Measurements from ENCODE around the gene CPED1. TPM values are rescaled to one million over a fixed set of nuclear protein-coding genes. Genes with fewer than 3 reads are reported as not detected.

CPED1 gene
- total RNA-seq, 1 donor from 2014 or later: 27.3 TPM

DNA sequence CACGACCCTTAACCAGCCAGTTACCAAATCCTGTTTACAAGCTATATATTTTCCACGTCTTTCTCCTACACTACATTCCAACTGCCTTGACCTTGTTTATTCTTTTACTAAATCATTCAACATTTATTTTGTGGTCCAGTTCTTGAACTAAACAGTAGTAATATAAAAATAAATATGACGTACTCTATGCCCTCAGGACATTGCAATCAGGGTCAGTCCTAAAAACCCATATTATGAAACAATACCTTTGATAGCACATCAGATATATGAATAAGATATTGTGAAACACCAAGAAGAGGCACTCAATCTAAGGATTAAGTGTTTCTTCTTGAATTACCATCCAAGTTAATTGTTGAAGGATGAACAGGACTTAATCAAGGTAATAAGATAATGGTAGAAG is 287.8 kb downstream of the CPED1 start:
- H3K36me3 ChIP-seq: no peaks in the 10 kb centered on the region
- peaks cover 11% of the 10 kb centered on the region for H3K4me1 ChIP-seq
- TF ChIP-seq POLR2A (IDR thresholded peaks at IDR 0.05) (no peak), POLR2AphosphoS5 (IDR thresholded peaks at IDR 0.05; ENCODE audit: insufficient read depth in 1 of 2, low read depth in 1 of 2) (no peak)
- TF ChIP-seq, protein P1, sequence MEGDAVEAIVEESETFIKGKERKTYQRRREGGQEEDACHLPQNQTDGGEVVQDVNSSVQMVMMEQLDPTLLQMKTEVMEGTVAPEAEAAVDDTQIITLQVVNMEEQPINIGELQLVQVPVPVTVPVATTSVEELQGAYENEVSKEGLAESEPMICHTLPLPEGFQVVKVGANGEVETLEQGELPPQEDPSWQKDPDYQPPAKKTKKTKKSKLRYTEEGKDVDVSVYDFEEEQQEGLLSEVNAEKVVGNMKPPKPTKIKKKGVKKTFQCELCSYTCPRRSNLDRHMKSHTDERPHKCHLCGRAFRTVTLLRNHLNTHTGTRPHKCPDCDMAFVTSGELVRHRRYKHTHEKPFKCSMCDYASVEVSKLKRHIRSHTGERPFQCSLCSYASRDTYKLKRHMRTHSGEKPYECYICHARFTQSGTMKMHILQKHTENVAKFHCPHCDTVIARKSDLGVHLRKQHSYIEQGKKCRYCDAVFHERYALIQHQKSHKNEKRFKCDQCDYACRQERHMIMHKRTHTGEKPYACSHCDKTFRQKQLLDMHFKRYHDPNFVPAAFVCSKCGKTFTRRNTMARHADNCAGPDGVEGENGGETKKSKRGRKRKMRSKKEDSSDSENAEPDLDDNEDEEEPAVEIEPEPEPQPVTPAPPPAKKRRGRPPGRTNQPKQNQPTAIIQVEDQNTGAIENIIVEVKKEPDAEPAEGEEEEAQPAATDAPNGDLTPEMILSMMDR (IDR thresholded peaks at IDR 0.05): no peak
- DNase-seq (ENCODE audit: extremely low spot score in 2 of 2): no peak
- H3K27ac ChIP-seq: no peak overlapping the region
- no peaks in the 10 kb centered on the region for H3K9me3 ChIP-seq
- intact Hi-C loops (cut with DNase I): no loop called here
- no peaks in the 10 kb centered on the region for H3K27me3 ChIP-seq
- H3K4me3 ChIP-seq: no peak overlapping the region

DNA sequence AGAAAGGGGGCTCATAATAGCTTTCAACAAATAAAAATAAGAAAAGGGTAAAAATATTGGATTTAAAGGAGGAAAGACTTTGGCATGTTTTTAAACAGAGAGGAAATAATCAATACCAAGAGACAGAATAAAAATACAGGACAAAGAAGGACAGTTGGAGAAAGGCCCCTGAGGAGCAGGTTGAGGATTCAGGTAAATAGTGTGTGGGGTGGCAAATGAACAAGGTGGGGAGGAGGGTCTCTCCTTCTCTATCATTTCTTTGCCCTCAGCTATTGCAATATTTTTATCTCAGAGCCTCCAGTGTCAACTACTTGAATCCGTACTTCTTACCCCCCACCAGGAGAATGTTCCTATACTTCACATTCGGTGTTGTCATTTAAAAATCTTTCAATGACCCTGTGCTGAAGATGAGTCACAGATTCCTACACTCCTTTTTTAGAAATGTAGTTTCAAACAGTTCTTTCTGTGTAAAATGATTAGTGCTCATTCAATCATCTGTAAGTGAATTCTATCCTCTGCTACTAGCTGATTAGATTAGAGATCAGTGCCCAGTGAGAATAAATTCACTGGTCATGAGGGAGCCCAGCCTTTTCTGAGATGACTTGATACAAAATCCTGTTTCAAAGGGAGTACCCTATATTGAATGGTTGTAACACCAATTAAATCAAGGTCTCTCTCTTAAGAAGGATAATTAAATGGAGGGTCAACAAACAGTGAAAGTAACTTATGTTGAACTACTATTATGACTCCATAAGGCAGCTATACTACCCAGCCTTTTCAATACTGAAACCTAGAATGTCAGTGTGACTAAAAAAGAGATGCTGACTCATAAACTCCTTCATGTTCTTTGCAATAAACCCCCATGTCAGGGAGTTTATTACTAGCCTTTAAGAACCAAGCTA is 289.9 kb downstream of the CPED1 start:
- DNase-seq (ENCODE audit: extremely low spot score in 2 of 2): no peak
- no peak overlapping the region for H3K27ac ChIP-seq
- H3K27me3 ChIP-seq: no peaks in the 10 kb centered on the region
- H3K9me3 ChIP-seq: no peaks in the 10 kb centered on the region
- peaks cover 11% of the 10 kb centered on the region for H3K4me1 ChIP-seq
- intact Hi-C loops (cut with DNase I): no loop called here
- H3K36me3 ChIP-seq: no peaks in the 10 kb centered on the region
- H3K4me3 ChIP-seq: no peak overlapping the region
- TF ChIP-seq POLR2AphosphoS5 (IDR thresholded peaks at IDR 0.05; ENCODE audit: insufficient read depth in 1 of 2, low read depth in 1 of 2) (no peak), POLR2A (IDR thresholded peaks at IDR 0.05) (no peak)
- TF ChIP-seq, protein P1 (IDR thresholded peaks at IDR 0.05): no peak

DNA sequence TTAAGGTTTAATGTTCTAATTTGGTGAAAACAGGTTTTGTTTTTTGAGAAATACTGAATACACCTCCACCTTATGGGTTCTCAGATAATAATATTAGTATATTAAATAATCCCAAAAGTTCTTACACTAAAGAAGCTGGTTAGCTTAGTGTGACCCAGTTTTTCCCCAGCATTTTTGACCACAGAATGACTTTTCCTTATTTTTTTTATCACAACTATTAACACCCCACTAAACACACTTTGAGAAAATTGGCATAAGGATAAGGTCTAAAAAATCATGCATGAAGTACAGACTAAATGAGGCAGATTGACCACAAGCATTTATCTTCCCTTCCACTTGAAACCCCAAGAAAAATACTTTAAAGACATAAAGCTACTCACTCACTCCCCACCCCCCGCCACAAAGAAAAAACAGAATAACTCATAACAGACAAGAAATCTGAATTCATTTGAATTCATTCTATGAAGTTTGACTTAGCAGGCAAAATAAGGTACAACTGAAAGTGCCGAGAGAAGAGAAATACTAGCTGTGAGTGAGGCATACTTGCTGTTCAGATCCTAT is 290.6 kb downstream of the CPED1 start:
- intact Hi-C loops (cut with DNase I): no loop called here
- TF ChIP-seq POLR2A (IDR thresholded peaks at IDR 0.05): no peak
- no peak for TF ChIP-seq POLR2AphosphoS5 (IDR thresholded peaks at IDR 0.05; ENCODE audit: insufficient read depth in 1 of 2, low read depth in 1 of 2)
- TF ChIP-seq, protein P1 (IDR thresholded peaks at IDR 0.05): no peak
- Histone ChIP-seq H3K9me3 (no peaks in the 10 kb centered on the region), H3K27me3 (no peaks in the 10 kb centered on the region), H3K4me3 (no peak overlapping the region), H3K4me1 (peaks cover 7% of the 10 kb centered on the region), H3K27ac (no peak overlapping the region), H3K36me3 (no peaks in the 10 kb centered on the region)
- no peak for DNase-seq (ENCODE audit: extremely low spot score in 2 of 2)

DNA sequence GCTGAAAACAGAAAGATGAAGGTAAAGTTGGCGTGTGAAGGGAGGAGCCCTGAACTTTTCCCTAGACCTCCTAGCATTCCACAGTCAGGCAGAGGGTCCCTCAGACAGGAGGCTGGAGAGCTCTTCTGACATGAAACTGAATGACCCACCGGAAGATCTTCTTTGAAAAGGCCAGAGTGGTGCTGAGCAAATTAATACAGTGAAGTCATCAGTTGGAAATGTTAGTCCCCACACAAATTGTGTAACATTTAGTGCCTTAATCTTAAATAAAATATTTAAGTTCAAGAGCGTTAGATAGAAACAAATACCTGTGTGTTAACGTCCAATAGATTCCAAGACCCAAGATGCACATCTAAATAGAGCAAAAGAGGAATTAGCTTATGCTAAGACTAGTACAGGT is 291.3 kb downstream of the CPED1 start:
- Histone ChIP-seq H3K9me3 (no peaks in the 10 kb centered on the region), H3K36me3 (no peaks in the 10 kb centered on the region), H3K4me1 (peaks cover under 1% of the 10 kb centered on the region), H3K27ac (no peak overlapping the region), H3K27me3 (no peaks in the 10 kb centered on the region), H3K4me3 (no peak overlapping the region)
- intact Hi-C loops (cut with DNase I): no loop called here
- TF ChIP-seq POLR2AphosphoS5 (IDR thresholded peaks at IDR 0.05; ENCODE audit: insufficient read depth in 1 of 2, low read depth in 1 of 2): no peak
- TF ChIP-seq, protein P1 (IDR thresholded peaks at IDR 0.05): no peak
- TF ChIP-seq POLR2A (IDR thresholded peaks at IDR 0.05): no peak
- no peak for DNase-seq (ENCODE audit: extremely low spot score in 2 of 2)

DNA sequence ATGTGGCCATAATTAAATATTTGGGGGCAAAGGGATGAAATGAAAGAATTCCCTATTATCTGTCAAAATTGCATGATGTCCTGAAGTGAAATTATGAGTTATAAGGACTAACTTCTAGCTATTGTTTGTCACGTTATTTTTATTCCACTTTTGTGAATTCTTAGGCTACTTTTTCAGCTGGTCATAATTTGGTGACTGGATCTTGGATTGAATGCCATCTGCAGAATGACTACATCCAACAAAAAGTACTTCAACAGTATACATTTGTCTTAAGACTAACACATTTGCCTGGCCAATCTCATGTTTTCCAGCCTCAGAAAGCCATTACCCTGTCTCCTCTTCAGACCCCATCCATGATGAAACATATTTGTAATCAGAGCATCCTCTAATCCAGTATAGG is 292.1 kb downstream of the CPED1 start:
- H3K36me3 ChIP-seq: no peaks in the 10 kb centered on the region
- no peaks in the 10 kb centered on the region for H3K4me1 ChIP-seq
- intact Hi-C loops (cut with DNase I): no loop called here
- H3K9me3 ChIP-seq: no peaks in the 10 kb centered on the region
- no peak overlapping the region for H3K27ac ChIP-seq
- no peak overlapping the region for H3K4me3 ChIP-seq
- no peak for DNase-seq (ENCODE audit: extremely low spot score in 2 of 2)
- TF ChIP-seq POLR2AphosphoS5 (IDR thresholded peaks at IDR 0.05; ENCODE audit: insufficient read depth in 1 of 2, low read depth in 1 of 2) (no peak), POLR2A (IDR thresholded peaks at IDR 0.05) (no peak)
- TF ChIP-seq, protein P1 (IDR thresholded peaks at IDR 0.05): no peak
- no peaks in the 10 kb centered on the region for H3K27me3 ChIP-seq

Measured in vagina (tissue), 2 donors.